Activated T-cell treated with anti-CD3 and anti-CD28 coated beads for 4 hours (primary cell): ENCODE measurements around the gene TTLL3.
"Not testable (repeated sequence)": the region's sequence is repeated elsewhere in the genome, so short reads cannot be mapped to it uniquely, and the experiment has no call there.

Experiments used
- DNase-seq: peaks from one replicate; pipeline ENCODE4 v3.0.0-alpha.2; 2020

Gene TTLL3

DNA sequence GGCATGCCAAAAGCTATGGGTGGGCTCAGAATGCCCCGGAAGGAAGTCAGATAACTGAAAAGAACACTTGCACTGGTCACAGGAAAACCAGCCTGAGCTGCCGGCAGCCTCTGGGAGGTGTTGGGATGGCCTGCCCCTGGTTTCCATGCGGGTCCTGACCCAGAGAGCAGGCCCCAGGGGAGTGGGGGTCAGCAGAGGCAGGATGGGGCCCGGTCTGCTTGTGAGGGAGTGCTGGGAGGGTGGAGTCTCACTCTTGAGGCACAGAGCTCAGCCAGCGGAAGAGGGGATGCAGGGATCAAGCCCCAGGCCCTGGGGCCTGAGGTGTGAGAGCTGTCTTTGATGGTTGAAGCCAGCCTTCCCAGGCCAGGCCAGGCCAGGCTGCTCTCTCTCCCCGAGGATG lies 36.2 kb downstream of the TTLL3 start:
- DNase-seq, result no peak

DNA sequence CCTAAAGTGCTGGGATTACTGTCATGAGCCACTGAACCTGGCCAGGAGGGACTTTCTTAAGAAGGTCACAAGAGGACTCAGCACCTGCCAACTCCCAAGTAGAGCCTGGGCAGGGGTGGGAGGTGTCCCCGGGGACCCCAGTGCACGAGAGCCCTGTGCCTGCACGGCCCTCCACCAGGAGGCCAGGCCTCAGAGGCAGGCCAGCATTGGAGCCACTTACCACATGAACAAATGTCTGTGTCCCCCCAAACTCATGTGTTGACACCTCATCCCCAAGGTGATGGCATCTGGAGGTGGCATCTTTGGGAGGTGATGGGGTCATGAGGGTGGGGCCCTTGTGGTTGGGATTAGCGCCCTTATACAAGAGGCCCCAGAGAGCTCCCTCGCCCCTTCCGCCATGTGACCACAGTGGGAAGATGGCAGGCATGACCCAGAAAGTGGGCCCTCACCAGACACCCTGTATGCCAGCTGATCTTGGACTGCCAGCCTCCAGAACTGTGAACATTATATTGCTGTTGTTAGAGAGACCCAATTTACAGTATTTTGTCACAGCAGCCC lies 36.9 kb downstream of the TTLL3 start:
- no peak for DNase-seq

- not testable (repeated sequence) for DNase-seq
Observed at GRCh38 chr3:9847870-9848269, 37.8 kb downstream of the TTLL3 start.

GRCh38 chr3:9848860-9849259 lies 38.8 kb downstream of the TTLL3 start:
- not testable (repeated sequence) for DNase-seq

GRCh38 chr3:9851383-9851782 lies 41.3 kb downstream of the TTLL3 start:
- not testable (repeated sequence) for DNase-seq

DNA sequence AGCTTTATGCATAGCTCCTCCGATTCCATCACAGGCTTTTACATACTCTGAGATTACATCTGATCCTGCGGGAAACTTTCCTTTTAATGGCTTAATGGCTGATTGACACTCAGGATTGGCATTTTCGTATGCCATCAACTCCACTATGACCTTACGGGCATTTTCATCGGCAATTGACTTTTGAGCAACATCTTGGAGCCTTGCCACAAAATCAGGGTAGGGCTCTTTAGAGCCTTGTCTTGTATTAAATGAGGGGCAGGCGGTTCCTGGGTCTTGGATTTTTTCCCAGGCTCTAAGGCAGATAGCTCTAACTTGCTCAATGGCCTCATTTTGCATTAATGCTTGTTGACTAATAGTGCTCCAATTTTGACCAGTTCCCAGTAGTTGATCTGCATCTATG lies 41.9 kb downstream of the TTLL3 start:
- not testable (repeated sequence) for DNase-seq

GRCh38 chr3:9852528-9852927 lies 42.5 kb downstream of the TTLL3 start:
- DNase-seq, result no peak

- DNase-seq, result not testable (repeated sequence)
Observed at GRCh38 chr3:9854291-9854940, 44.4 kb downstream of the TTLL3 start.

GRCh38 chr3:9855594-9855993 lies 45.5 kb downstream of the TTLL3 start:
- no peak for DNase-seq

DNA sequence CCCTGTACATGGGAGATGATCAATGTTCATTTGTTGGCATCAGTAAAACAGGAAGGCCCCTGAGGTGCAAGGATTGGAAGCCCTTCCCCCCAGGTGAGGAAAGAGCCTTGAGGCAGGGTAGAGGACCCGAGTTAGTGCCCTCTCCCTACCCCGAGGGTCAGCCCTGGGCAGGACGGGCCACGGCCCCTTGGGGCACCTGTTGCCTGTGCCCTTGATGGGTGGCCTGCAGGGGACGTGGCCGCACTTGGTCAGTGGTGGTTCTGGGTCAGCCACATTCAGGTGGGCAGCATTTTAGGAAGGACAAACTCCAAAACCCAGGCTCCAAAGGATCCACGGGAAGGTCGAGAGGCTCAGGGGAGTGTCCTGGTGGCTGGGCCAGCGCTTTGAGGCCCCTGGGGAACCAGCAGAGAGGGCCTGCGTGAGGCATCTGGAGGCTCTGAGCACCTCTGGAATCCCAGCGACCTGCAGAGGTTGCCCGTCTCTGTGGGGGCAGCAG lies 49.5 kb downstream of the TTLL3 start:
- DNase-seq, result no peak

GRCh38 chr3:9861201-9861600 lies 51.1 kb downstream of the TTLL3 start:
- DNase-seq, result no peak

GRCh38 chr3:9861626-9862130 lies 51.6 kb downstream of the TTLL3 start:
- no peak for DNase-seq

- no peak for DNase-seq
Observed at GRCh38 chr3:9862391-9863057, 52.5 kb downstream of the TTLL3 start.

DNA sequence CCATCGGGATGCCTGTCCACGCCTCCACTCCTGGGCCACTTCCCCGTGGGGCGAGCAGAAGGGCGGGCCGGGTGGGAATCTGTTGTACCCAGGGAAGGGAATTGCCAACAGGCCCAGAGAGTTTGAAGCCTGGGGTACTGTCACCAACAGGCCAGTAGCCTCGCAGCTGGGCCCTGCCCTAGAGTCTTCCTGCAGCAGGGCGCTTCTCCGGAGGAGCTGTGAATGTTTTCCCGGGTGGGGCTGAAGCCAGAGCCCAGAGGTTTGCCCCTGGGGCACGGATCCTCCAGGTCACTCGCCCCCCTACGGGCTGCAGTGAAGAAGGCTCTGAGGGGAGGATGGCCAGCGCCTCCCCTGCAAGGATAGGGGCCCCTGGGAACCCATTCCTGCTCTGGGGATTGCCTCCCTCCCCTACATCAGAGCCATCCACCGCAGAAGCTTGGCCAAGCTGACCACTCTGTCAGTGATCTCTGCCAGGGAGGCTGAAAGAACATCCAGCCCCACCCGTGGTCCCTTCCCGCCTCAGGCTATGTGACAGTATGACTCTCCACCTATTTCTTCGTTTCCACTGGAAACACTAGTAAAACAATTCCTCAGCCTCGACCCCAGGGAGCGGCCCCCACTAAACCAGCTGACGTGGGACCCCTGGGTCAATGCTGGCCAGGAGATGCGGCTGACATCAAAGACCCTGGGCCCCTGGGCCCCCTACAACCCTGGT lies 53.2 kb downstream of the TTLL3 start:
- no peak for DNase-seq

DNA sequence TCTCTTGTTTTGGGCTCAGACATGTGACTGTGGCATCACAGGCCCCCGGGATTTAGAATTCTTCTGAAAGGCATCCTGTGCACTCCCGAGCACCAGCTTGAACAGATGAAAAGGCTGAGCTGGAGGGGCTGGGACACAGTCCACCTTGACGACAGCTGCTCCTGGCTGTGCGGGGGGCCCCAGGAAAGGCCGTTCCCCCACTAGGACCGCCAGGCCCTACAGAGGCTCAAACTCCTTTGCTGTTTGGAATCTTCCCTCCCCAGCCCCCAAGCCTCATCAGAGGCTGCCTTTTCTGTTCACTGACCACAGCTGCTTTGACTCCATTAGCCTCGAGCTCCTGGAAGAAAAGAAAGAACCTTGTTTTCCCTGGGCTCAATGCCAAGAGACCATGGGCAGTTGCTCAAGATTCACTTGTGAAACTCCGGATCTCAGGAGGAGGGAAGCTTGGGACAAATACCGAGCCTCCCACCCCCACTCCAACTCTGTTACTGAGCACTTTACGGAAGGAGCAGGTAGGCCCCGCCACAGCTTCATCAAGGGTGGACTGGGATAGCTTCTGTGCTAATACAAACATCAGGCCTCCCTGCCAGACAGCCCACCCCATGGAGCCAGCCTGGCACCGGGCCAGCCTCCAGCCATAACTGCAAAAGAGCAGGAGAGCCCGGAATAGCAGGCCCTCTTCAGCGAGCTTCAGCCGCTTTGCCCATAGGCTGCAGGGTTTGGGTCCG lies 54.3 kb downstream of the TTLL3 start:
- no peak for DNase-seq

GRCh38 chr3:9865125-9865637 lies 55.1 kb downstream of the TTLL3 start:
- not testable (repeated sequence) for DNase-seq

- no peak for DNase-seq
Observed at GRCh38 chr3:9866639-9867038, 56.6 kb downstream of the TTLL3 start.

- no peak for DNase-seq
Observed at GRCh38 chr3:9867106-9867505, 57.0 kb downstream of the TTLL3 start.

DNA sequence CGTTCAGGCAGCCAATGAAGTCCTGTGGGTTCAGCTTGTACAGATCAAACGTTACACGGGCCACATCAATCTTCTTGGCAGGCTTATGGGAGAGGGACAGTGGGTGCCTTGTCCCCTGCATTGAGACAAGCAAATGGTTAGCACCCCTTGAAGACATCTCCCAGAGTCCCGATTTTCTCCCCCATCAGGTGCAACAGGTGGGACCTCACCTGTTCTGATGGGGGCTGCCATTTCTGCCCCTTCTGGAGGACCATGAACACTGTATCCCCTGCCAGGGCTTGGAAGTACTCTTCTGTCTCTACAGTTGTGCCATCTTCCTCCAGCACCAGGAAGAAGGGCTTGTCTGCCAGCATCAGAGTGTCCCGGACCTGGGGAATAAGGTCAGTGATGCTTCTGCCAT lies 59.9 kb downstream of the TTLL3 start:
- no peak for DNase-seq

DNA sequence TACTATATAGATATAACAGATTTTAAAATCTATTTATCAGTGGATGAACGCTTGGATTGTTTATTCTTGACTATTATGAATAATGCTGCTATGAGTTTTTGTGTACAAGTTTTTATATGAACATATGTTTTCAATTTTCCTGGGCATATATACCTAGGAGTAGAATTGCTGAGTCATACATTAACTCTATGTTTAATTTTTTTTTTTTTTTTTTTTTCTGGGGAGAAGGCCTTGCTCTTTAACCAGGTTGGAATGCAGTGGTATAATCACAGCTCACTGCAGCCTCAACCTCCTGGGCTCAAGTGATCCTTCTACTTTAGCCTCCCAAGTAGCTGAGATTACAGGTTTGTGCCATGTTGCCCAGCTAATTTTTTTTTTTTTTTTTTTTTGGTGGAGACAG lies 60.9 kb downstream of the TTLL3 start:
- DNase-seq, result no peak

DNA sequence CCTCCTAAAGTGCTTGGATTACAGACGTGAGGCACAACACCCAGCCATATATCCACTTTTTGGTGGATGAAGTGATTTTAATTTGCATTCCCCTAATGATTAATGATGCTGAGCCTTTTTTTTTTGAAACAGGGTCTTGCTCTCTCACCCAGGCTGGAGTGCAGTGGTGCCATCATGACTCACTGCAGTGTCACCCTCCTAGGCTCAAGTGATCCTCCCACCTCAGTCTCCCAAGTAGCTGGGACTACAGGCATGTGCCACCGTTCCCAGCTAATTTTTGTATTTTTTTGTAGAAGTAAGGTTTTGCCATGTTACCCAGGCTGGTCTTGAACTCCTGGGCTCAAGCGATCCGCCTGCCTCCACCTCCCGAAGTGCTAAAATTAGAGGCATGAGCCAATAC lies 62.0 kb downstream of the TTLL3 start:
- DNase-seq, result not testable (repeated sequence)

- no peak for DNase-seq
Observed at GRCh38 chr3:9875448-9875847, 65.4 kb downstream of the TTLL3 start.
